ENCODE measurements around the gene USHBP1. TPM values are rescaled to one million over a fixed set of nuclear protein-coding genes. Genes with fewer than 3 reads are reported as not detected.

Gene USHBP1
- total RNA-seq, 1 donor from 2014 or later = 0.28 TPM

DNA sequence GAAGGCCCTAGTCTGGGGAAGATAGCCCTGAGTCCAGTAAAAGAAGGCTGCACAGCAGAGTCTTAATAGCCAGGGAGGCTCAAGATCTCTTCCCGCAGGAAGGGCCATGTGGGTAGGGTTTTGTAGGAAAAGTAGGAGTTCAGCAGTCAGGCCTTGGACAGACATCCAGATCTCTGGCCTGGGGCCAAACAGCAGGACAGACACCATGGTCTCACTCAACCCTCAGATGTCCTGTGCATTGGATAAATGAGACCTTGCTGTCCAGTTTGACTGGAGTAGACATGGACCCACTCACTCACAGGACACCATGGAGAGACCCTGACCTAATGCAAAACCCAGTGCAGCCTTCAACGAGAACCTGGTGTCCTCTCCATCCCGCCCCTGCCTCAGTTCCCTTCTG is 34.7 kb downstream of the USHBP1 start:
- TF ChIP-seq EZH2 (IDR thresholded peaks at IDR 0.05) (no peak), EZH2phosphoT487 (IDR thresholded peaks at IDR 0.05) (no peak)
- TF ChIP-seq, protein P1, sequence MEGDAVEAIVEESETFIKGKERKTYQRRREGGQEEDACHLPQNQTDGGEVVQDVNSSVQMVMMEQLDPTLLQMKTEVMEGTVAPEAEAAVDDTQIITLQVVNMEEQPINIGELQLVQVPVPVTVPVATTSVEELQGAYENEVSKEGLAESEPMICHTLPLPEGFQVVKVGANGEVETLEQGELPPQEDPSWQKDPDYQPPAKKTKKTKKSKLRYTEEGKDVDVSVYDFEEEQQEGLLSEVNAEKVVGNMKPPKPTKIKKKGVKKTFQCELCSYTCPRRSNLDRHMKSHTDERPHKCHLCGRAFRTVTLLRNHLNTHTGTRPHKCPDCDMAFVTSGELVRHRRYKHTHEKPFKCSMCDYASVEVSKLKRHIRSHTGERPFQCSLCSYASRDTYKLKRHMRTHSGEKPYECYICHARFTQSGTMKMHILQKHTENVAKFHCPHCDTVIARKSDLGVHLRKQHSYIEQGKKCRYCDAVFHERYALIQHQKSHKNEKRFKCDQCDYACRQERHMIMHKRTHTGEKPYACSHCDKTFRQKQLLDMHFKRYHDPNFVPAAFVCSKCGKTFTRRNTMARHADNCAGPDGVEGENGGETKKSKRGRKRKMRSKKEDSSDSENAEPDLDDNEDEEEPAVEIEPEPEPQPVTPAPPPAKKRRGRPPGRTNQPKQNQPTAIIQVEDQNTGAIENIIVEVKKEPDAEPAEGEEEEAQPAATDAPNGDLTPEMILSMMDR (IDR thresholded peaks at IDR 0.05) = no peak
- Mint-ChIP-seq H3K4me1 (peaks cover 9% of the 10 kb centered on the region), H3K27ac (no peak overlapping the region), H3K4me3 (no peak overlapping the region), H3K27me3 (ENCODE audit: insufficient read depth, low read depth) (peaks cover 13% of the 10 kb centered on the region), H3K36me3 (peaks cover 15% of the 10 kb centered on the region), H3K9me3 (no peaks in the 10 kb centered on the region)
- Histone ChIP-seq H3K27ac (no peak overlapping the region), H3K4me2 (no peak overlapping the region), H3K36me3 (no peaks in the 10 kb centered on the region), H3K9me3 (ENCODE audit: low read depth) (no peaks in the 10 kb centered on the region), H3K27me3 (no peaks in the 10 kb centered on the region), H3F3A (ENCODE audit: low read depth) (peaks cover 46% of the 10 kb centered on the region), H3K4me3 (no peak overlapping the region), H3K79me2 (ENCODE audit: low read depth) (peaks cover 24% of the 10 kb centered on the region), H4K20me1 (ENCODE audit: low read depth) (peaks cover 24% of the 10 kb centered on the region), H3K9ac (no peak overlapping the region), H2AFZ (replicated peaks) (no peak overlapping the region), H3K4me1 (peaks cover 10% of the 10 kb centered on the region)
- DNase-seq (ENCODE audit: low spot score) = no peak

DNA sequence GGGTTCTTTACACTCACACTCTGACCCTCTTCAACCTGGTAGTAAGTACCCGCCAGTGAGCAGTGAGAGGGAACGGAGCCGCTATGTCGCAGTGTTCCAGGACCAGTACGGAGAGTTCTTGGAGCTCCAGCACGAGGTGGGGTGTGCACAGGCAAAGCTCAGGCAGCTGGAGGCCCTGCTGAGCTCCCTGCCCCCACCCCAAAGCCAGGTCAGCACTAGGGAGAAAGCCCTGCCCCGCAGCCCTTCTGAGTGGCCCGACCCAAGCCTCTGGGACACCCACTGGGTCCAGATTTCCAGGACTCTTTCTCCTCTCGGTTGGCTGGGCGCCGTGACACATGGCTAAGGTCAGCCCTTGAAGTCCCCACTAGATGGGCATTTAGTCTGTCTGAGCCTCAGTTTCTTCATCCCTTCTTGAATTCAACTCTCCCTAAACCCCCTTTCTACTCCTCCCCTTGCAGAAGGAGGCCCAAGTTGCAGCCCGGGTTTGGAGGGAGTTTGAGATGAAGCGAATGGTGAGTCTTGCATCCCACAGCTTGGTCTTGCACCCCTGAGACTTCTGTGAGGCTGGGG is 36.7 kb downstream of the USHBP1 start:
- H3K4me3 Mint-ChIP-seq = peak overlapping the region; percentile 89
- Histone ChIP-seq H3K4me1 (peaks cover 3% of the 10 kb centered on the region), H3K4me2 (peak overlapping the region; percentile 22), H4K20me1 (ENCODE audit: low read depth) (peaks cover 8% of the 10 kb centered on the region), H3K9ac (no peak overlapping the region), H3K9me3 (ENCODE audit: low read depth) (no peaks in the 10 kb centered on the region), H3K4me3 (no peak overlapping the region), H3K36me3 (no peaks in the 10 kb centered on the region), H3K27me3 (no peaks in the 10 kb centered on the region), H3K27ac (no peak overlapping the region), H3F3A (ENCODE audit: low read depth) (peaks cover 38% of the 10 kb centered on the region), H2AFZ (replicated peaks) (no peak overlapping the region), H3K79me2 (ENCODE audit: low read depth) (peaks cover 4% of the 10 kb centered on the region)
- H3K9me3 Mint-ChIP-seq = no peaks in the 10 kb centered on the region
- H3K27ac Mint-ChIP-seq = no peak overlapping the region
- peaks cover 10% of the 10 kb centered on the region for H3K27me3 Mint-ChIP-seq (ENCODE audit: insufficient read depth, low read depth)
- TF ChIP-seq EZH2 (IDR thresholded peaks at IDR 0.05) (no peak), EZH2phosphoT487 (IDR thresholded peaks at IDR 0.05) (no peak)
- TF ChIP-seq, protein P1 (IDR thresholded peaks at IDR 0.05) = no peak
- no peak for DNase-seq (ENCODE audit: low spot score)
- peaks cover 6% of the 10 kb centered on the region for H3K4me1 Mint-ChIP-seq
- H3K36me3 Mint-ChIP-seq = peaks cover 10% of the 10 kb centered on the region

DNA sequence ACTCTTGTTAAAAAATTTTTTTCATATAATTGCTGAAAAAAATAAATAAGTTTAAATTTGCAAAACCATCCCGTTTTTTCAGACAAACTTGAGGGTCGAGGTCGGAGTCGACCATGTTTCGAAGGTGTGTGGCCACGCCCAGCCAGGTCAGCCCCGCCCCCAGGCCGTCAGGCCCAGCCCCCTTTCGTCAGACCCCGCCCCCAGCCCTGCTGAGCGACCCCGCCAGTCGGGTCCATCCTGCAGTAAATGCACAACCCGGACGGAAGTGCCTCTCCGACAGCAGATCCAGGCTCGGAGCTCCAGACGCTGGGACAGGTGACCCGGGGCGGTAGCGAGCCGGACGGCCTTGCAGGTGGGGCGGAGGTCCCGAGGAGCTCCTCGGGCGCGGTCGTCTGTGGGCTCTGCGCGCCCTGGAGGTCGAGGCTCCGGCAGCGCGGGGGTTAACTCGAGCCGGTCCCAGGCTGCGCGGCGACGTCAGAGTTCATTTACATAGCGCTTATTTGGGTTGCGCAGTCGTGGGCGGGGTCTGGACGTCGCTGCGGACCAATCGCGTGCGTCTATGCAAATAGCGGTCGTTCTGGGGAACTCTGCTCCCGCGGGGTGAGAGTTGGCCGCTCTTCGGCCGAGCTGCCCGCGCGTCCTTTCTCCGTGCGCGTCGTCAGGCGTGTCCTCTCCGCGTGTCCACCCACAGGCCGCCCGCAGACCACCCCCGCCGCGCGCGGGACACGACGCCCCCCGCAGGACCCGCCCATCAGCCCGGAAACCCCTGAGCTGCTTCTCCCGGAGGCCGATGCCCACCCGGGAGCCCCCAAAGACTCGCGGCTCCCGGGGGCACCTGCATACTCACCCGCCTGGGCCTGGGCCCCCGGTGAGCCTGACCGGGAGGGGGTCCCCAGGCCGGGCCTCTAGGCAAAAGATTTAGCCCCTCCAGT is 38.3 kb downstream of the USHBP1 start, which contains the start of gene OCEL1:
TSS of gene OCEL1 (plus strand) at position 225 of the 932 bp plus-strand sequence. CDS start at position 247, 22 bp downstream.
- Histone ChIP-seq H3K4me3 (peak within 1 kb of the TSS; percentile 76), H3F3A (ENCODE audit: low read depth) (peaks cover 38% of the 10 kb centered on the region), H4K20me1 (ENCODE audit: low read depth) (no peaks in the 10 kb centered on the region), H3K27ac (peak within 1 kb of the TSS; percentile 88), H3K36me3 (no peaks in the 10 kb centered on the region), H3K27me3 (no peaks in the 10 kb centered on the region), H3K9me3 (ENCODE audit: low read depth) (no peaks in the 10 kb centered on the region), H3K4me1 (peaks cover 3% of the 10 kb centered on the region), H3K79me2 (ENCODE audit: low read depth) (no peaks in the 10 kb centered on the region), H3K9ac (peak within 1 kb of the TSS; percentile 60), H2AFZ (replicated peaks) (peak within 1 kb of the TSS; percentile 77), H3K4me2 (peak within 1 kb of the TSS; percentile 95)
- H3K4me1 Mint-ChIP-seq = peaks cover 6% of the 10 kb centered on the region
- TF ChIP-seq EZH2 (IDR thresholded peaks at IDR 0.05) (no peak), EZH2phosphoT487 (IDR thresholded peaks at IDR 0.05) (no peak)
- TF ChIP-seq, protein P1 (IDR thresholded peaks at IDR 0.05) = no peak
- no peaks in the 10 kb centered on the region for H3K9me3 Mint-ChIP-seq
- H3K4me3 Mint-ChIP-seq = peak within 1 kb of the TSS; percentile 89
- peaks cover 6% of the 10 kb centered on the region for H3K36me3 Mint-ChIP-seq
- peak; percentile 100 for DNase-seq (ENCODE audit: low spot score)
- H3K27me3 Mint-ChIP-seq (ENCODE audit: insufficient read depth, low read depth) = peaks cover 10% of the 10 kb centered on the region
- H3K27ac Mint-ChIP-seq = peak within 1 kb of the TSS; percentile 86
